Measurements from ENCODE around the gene TEX19.

GRCh38 chr17:82367724-82368524 lies 8.9 kb downstream of the TEX19 start:
- no peak for TF ChIP-seq REST (IDR thresholded peaks at IDR 0.05)
- TF ChIP-seq CTCF (IDR thresholded peaks at IDR 0.05) = no peak
- no peak for TF ChIP-seq POLR2A (IDR thresholded peaks at IDR 0.05; ENCODE audit: low read length)
- TF ChIP-seq ZFP36 (IDR thresholded peaks at IDR 0.05; ENCODE audit: borderline replicate concordance, partially characterized antibody) = no peak
- TF ChIP-seq HOXA7 (CRISPR knock-in tag; IDR thresholded peaks at IDR 0.05) = no peak
- no peak for TF ChIP-seq ZC3H11A (IDR thresholded peaks at IDR 0.05)
- TF ChIP-seq ATOH8 (CRISPR knock-in tag; IDR thresholded peaks at IDR 0.05; ENCODE audit: low read depth) = no peak
- no peak for TF ChIP-seq EP300 (IDR thresholded peaks at IDR 0.05)

Data from A549 (cell line).